HG03025 (cell line): ENCODE results near the gene AKR1B15.
"Not testable (repeated sequence)": the region's sequence is repeated elsewhere in the genome, so short reads cannot be mapped to it uniquely, and the experiment has no call there.

Source experiments
- ATAC-seq: cut with Tn5 transposase; IDR thresholded peaks from one replicate; pipeline ENCODE4 v1.9.1; 2021; ENCODE audit warnings: mild to moderate bottlenecking, moderate library complexity; ENCODE audit not compliant: unreplicated experiment, low FRiP score

AKR1B15 gene

GRCh38 chr7:134548877-134549276, at the start of gene AKR1B15:
AKR1B15 (plus strand) TSS chr7:134549110; CDS start chr7:134564620, 15,510 bp downstream.
- peak; percentile 63 for ATAC-seq

DNA sequence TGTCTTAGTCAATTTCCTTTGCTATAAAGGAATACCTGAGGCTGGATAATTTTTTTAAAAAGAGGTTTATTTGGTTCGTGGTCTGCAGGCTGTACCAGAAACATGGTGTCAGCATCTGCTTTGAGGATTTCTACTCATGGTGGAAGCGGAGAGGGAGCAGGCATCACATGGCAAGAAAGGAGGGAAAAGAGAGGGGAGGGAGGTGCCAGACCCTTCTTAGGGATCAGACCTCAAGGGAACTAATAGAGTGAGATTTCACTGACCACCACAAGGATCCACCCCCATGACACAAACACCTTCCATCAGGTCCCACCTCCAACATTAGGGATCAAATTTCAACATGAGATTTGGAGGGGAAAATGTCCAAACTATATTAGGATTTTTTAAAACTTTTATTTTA, 48.5 kb upstream of the AKR1B15 start:
- no peak for ATAC-seq

- no peak for ATAC-seq
These were observed 47.9 kb upstream of the AKR1B15 start for GRCh38 chr7:134500982-134501381.

GRCh38 chr7:134502463-134503371, 46.2 kb upstream of the AKR1B15 start:
- ATAC-seq, result no peak

DNA sequence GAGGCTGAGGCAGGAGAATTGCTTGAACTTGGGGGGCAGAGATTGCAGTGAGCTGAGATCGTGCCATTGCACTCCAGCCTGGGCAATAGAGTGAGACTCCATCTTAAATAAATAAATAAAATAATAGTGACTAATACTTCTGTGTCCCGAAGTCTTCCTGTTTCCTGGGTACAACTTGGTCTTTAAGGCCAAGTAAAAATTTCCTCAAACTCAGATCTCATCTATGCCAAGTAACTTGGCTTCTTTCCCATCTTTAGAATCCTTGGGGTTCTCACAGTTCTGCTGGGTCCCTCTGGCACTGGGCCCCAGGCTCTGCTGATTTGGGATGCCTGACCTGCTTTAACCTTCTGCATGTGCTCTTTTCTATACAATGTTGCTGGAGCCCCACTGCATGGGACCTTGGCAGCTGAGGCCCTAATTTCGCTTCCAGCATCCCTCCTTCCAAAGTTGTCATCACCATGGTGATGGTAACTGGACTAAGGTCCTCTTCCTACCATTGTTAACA, 44.2 kb upstream of the AKR1B15 start:
- ATAC-seq, result no peak

DNA sequence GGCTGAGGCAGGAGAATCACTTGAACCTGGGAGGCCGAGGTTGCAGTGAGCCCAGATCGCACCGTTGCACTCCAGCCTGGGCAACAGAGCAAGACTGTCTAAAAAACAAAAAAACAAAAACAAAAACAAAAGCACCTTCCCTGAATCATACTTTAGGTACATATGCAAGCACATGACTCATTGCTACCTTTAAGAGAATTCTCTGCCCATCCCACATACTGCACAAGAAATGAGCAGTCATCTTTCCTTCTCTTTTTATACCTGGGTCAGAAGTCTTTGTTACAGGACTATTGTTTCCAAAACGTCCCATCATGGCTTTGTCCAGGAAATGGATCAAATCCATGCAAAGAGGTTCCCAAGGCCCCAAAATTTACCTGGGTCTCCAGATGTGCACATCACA, 43.1 kb upstream of the AKR1B15 start:
- ATAC-seq, result no peak

DNA sequence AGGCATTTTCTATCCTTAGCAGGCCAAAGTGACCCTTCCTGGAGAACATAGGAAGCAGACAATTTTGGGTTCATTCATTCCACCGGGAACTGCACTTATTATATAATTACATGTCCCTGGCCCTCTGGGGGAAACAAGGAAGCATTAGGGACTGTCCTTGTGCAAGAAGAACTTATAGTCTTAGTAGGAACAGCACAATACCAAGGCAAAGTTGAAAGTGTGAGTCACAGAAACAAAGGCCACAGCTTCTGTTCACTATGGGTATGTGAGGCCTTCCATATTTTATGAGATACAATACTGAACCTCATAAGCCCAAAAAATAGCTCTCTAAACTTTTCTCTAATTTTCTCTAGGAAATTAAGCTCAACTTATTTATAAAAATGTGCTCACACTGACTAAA, 39.9 kb upstream of the AKR1B15 start:
- ATAC-seq, result no peak

- ATAC-seq, result no peak
These were observed 38.3 kb upstream of the AKR1B15 start for GRCh38 chr7:134510646-134511045.

- ATAC-seq, result no peak
These were observed 36.6 kb upstream of the AKR1B15 start for GRCh38 chr7:134512271-134512670.

DNA sequence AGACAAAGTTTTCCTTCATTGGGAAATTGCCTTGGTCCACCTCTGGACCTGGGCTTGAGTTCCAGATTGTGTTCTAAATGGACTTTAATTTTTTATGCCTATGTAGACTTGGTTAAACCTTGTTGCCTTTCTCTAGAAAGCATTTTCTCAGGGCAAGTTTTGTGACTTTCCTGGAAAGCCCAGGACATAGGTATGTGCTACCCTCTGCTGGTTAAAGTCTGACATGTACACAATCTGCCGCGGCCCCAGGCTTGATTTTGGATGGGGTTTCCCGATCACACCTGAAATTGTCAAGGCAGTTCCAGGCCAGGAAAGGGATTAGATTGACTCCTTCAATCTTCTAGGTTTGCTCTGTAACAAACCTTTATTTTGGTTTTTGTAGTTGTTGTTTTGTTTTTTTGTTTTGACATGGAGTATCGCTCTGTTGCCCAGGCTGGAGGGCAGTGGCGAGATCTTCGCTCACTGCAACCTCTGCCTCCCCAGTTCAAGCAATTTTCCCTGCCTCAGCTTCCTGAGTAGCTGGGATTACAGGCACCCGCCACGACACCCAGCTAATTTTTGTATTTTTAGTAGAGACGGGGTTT, 35.6 kb upstream of the AKR1B15 start:
- no peak for ATAC-seq

DNA sequence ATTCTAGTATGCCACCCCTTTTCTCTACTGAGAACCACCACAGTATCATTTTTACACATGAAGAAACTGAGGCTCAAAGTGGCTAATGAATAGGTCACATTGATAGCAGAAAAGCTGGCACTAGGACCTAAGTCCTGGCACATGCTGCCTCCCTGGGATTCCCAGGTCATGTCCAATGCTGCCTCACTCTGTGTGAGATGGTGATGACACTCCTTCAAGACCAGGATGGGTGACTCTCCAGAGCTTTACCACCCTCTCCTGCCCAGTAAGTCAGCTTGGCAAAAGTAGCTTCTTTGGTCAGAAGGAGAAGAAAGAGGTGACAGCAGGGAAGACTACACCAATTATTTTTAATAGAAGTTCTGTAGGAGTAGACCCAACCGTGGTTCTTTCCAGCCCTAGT, 34.8 kb upstream of the AKR1B15 start:
- no peak for ATAC-seq

DNA sequence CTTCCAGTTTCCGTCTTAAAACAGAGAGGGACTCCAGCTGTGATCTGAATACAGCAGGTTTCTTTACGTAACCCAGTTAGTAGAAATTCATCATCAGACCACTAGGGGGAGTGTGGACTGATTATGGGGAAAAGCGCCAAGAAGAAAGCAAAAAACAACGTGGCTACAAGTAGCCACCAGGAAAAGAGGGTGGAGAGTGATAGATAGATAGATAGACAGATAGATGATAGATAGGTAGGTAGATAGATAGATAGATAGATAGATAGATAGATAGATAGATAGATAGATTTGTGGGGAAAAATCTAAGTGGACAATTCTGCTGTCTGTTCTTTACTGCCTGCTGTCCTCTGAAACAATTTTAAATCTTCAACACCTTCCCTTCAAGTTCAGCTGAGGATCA, 34.2 kb upstream of the AKR1B15 start:
- no peak for ATAC-seq

DNA sequence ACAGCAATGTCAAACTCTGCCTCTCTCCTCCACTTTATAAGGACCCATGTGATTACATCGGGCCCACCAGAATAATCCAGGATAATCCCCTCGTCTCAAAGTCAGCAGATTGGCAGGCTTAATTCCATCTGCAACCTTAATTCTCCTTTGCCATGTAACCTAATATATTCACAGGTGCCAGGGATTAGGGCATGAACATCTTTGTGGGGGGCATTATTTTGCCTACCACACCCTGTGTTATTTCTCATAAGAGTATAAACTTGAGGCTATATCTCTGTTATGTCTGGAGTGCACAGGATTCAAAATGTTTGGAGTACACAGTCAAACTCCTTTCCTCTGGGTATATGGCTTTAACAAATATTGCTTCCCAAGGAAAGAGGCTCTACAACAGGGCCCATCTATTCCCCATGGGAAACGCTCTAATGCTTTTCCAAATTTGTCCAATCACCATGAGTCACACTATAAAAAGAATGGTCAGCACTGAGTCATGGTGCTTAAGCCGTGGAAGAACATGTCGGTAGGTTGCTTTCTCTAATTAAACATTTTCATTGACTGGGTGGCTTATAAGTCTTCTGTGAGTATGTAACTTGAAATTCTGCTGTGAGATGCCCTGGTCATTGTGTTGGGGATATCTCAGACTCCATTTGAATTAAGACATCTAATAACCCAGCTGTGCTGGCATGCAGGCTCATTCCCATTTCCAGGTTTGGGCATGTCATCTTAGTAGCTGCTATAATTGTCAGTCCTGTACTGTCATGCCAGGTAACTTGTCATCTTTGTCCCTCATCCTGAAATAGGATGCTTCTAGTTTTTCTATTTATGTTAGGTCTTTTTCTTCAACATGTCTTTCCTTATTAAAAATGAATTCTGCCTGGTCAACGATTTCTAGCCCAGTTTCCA, 33.1 kb upstream of the AKR1B15 start:
- ATAC-seq, result no peak

DNA sequence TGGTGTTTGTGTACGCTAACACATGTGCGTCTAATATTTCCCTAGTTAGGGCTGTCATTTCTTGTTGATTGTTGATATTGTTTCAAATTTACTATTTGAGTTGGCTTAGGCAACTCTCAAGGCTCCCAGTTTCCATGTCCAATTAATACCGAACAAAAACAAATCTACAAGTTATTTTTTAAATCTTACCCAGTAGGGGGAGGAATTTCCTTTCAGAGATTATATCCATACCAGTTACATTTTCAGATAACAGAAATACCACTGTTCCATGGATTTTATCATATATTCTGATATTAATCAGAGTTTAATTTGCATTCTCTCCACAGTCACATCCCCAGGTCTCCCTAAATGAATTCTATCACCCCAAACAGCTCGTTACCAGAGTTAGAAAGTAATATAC, 28.8 kb upstream of the AKR1B15 start:
- no peak for ATAC-seq

DNA sequence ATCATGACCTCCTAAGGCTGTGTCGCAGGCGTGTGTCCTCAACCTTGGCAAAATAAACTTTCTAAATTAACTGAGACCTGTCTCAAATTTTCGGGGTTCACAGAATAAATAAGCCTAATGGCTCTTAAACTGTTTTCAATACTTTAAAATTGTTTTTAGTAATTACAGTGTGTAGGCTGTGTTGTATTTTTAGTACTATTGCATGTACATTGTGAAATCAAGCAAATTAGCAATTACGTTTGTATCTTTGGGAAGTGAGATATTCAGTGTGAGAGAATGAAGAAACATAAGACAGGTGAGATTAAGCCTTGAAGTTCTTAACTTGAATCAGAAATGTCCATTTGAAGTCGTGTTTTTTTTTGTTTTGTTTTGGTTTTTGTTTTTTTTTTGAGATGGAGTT, 26.3 kb upstream of the AKR1B15 start:
- ATAC-seq, result no peak

DNA sequence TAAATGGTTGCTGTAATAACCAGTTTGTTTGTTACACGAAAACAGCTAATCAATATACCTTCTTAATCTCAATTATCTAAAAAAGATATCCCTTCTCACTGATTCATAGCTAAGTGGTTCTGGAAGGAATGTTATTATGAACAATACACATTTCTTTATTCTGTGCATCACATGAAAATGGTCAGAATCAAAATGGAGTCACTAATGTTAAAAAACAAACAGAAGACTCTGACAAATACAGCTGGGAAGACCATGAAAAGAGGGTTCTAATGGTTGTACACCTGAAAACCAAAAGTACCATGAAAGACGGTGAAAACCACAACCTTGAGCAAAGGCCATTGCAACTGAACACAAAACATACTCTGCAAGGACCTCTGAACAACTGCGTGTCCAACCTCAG, 23.5 kb upstream of the AKR1B15 start:
- not testable (repeated sequence) for ATAC-seq

DNA sequence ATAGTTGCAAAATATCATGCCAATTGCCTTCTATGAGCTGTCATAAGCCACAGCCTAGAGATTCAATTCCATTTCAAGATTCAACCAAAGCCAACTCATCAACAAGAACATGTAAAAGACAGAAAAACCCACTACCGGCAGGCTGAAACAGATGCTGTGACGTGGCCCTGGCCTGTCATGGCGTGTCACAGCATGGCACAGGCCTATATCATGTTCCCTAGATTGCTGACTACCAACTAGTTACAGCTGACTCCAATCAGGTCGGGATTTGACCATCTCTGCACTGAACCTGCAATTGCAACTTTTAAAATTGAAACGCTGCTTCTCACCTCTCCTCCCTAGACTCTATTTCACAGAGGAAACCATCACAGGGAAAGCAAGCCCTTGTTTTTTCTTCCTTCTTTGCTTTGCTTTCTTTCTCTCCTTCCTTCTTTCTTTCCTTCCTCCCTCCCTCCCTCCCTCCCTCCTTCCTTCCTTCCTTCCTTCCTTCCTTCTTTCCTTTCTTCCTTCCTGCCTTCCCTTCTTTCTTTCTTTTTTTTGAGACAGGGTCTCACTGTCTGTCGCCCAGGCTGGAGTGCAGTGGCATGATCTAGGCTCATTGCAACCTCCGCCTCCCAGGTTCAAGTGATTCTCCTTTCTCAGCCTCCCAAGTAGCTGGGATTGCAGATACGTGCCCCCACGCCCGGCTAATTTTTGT, 22.2 kb upstream of the AKR1B15 start:
- ATAC-seq, result not testable (repeated sequence)

GRCh38 chr7:134527979-134528371, 20.9 kb upstream of the AKR1B15 start:
- no peak for ATAC-seq

DNA sequence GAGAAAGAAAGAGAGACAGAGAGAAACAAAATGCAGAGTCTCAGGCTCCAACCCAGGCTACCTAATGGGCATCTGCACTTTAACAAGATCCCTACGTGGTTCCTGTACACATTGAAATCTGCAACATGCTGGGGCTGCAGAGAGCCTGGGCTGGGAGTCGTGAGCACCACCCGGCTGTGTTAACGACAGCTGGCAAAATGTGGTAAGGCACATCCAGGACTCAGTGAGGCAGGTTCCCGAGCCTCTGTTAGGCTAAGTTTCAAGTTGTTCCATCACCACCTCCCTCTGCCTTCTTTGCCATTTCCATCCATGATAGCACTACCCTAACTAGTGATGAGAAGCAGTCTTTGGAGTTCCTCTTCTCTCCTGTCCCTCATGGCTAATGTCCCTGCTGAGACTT, 20.2 kb upstream of the AKR1B15 start:
- ATAC-seq, result no peak

GRCh38 chr7:134530460-134530859, 18.4 kb upstream of the AKR1B15 start:
- ATAC-seq, result no peak
